Measurements from ENCODE around the gene METTL23.

GRCh38 chr17:76677406-76677805 lies 49.2 kb upstream of the METTL23 start:
- no peak for TF ChIP-seq POLR2A (IDR thresholded peaks at IDR 0.05)
- no peak for TF ChIP-seq CTCF (IDR thresholded peaks at IDR 0.05)

Measured in Peyer's patch (tissue), 4 donors.